ENCODE data around the gene MLKL. TPM values are rescaled to one million over a fixed set of nuclear protein-coding genes. Genes with fewer than 3 reads are reported as not detected.

Gene MLKL
- total and polyA plus RNA-seq, 2 donors from 2014 or later: 7.3 to 19.4 TPM

DNA sequence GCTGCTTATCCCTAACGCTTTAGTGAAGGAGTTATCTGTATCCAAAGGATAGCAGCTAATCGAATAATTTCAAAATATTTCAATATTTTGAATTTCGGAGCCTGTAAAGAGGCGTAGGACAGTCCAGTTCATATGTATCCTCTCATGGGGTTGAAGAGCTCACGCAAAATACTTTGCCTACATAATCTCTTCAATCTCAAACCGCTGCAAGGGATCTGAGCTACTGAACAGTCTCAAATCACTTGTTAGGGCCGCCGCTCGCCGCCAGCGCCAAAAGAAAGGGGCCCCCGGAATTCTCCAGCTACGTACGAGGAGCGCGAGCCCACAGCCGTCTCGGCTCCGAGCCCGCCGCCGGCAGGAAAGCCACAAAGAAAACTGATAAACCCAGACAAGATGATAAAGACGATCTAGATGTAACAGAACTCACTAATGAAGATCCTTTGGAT is 33.4 kb downstream of the MLKL start:
- H3K9me3 ChIP-seq (ENCODE audit: control insufficient read depth in 2 of 3, insufficient read depth in 1 of 3, low read length in 3 of 3): no peaks in the 10 kb centered on the region
- peak overlapping the region; percentile 79 to 91 (median 88) for H3K4me3 ChIP-seq (ENCODE audit: low read length in 3 of 3)
- peak overlapping the region; percentile 57 to 82 (median 65) for H3K9ac ChIP-seq (ENCODE audit: low read length in 3 of 3)
- H3K27ac ChIP-seq (ENCODE audit: low read depth in 2 of 2, low read length in 2 of 2): no peak overlapping the region
- FAIRE-seq: no peak
- intact Hi-C loops (cut with DNase I): no loop called here
- no peaks in the 10 kb centered on the region for H3K4me1 ChIP-seq (ENCODE audit: control insufficient read depth in 2 of 3, insufficient read depth in 2 of 3, low read depth in 1 of 3, low read length in 3 of 3)
- TF ChIP-seq, protein P1, sequence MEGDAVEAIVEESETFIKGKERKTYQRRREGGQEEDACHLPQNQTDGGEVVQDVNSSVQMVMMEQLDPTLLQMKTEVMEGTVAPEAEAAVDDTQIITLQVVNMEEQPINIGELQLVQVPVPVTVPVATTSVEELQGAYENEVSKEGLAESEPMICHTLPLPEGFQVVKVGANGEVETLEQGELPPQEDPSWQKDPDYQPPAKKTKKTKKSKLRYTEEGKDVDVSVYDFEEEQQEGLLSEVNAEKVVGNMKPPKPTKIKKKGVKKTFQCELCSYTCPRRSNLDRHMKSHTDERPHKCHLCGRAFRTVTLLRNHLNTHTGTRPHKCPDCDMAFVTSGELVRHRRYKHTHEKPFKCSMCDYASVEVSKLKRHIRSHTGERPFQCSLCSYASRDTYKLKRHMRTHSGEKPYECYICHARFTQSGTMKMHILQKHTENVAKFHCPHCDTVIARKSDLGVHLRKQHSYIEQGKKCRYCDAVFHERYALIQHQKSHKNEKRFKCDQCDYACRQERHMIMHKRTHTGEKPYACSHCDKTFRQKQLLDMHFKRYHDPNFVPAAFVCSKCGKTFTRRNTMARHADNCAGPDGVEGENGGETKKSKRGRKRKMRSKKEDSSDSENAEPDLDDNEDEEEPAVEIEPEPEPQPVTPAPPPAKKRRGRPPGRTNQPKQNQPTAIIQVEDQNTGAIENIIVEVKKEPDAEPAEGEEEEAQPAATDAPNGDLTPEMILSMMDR (IDR thresholded peaks at IDR 0.05; ENCODE audit: borderline replicate concordance, extremely low read depth, insufficient read depth): no peak
- peaks cover 0 to 13% (median 10%) of the 10 kb centered on the region in 3 donors for H3K36me3 ChIP-seq (ENCODE audit: control insufficient read depth in 2 of 3, insufficient read depth in 3 of 3, low read length in 3 of 3)
- no peaks in the 10 kb centered on the region for H3K27me3 ChIP-seq (ENCODE audit: control insufficient read depth, insufficient read depth, low read length)
- peak; percentile 27 to 75 (median 57) for DNase-seq

DNA sequence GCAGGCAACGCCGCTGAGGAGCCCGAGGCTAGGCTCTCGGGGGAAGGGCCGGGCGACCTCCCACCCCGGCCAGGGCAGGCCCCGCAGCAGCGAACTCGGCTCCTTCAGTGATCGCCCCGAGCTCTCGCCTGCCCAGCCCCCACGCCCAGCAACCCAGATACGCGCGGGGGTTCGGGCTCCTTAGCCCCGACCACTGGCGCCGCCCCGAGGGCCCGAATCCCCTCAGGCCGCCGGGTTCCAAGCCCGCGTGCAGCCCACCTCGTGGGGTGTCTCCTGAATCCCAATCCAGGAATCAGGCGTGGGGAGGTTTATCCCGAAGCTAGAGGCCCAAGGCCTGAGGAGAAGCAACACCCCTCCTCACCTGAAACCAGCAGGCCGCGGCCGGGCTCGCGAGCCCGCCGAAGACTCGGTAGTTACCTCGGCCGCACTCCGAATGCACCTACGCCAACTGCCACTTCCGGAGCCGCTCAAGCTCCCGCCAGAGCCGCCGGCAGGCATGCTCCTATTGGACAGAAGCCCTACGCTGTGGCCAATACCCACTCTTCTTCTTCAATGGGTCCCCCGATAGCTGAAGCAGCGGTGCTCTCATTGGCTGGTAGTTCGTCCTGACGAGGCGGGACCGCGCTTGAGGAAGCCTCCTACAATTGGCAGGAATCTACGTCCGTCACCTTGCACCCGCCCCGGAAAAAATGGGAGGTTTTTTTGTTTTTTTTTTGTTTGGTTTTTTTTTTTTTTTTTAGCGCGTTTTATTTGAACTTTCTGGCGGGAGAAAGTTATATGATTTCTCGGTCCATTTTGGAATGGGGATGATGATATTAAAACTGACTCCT is 34.0 kb downstream of the MLKL start, which contains the start of gene RFWD3:
RFWD3 (minus strand) TSS at position 453 of the 830 bp plus-strand sequence. CDS start 5,428 bp downstream, outside the sequence.
- Histone ChIP-seq H3K9me3 (ENCODE audit: control insufficient read depth in 2 of 3, insufficient read depth in 1 of 3, low read length in 3 of 3) (no peaks in the 10 kb centered on the region), H3K4me3 (ENCODE audit: low read length in 3 of 3) (peak within 1 kb of the TSS; percentile 88 to 91 (median 89)), H3K4me1 (ENCODE audit: control insufficient read depth in 2 of 3, insufficient read depth in 2 of 3, low read depth in 1 of 3, low read length in 3 of 3) (no peaks in the 10 kb centered on the region), H3K27ac (ENCODE audit: low read depth in 2 of 2, low read length in 2 of 2) (peak within 1 kb of the TSS in 1 of 2 donors; percentile 43), H3K36me3 (ENCODE audit: control insufficient read depth in 2 of 3, insufficient read depth in 3 of 3, low read length in 3 of 3) (peaks cover 0 to 13% (median 10%) of the 10 kb centered on the region in 3 donors), H3K9ac (ENCODE audit: low read length in 3 of 3) (peak within 1 kb of the TSS; percentile 77 to 85 (median 82)), H3K27me3 (ENCODE audit: control insufficient read depth, insufficient read depth, low read length) (no peaks in the 10 kb centered on the region)
- intact Hi-C loops (cut with DNase I): no loop called here
- DNase-seq: peak; percentile 98 to 99 (median 98)
- TF ChIP-seq, protein P1 (IDR thresholded peaks at IDR 0.05; ENCODE audit: borderline replicate concordance, extremely low read depth, insufficient read depth): no peak
- peak; percentile 99 for FAIRE-seq

DNA sequence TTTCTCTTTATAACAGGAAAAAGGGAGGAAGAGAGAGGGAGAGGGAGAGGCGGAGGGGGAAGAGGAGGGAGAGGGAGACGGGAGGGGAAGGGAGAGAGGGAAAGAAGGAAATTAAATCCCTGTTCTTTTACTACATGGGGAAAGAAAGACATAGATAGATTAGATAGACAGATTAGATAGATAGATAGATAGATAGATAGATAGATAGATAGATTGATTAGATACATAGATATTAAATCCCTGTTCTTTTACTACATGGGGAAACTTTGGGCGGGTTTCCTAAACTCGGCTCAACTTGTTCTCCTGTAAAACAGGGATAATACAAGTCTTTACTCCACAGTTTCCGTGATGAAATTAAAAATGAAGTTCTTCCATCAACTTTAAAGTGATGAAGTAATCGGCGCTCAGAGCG is 34.6 kb downstream of the MLKL start:
- intact Hi-C loops (cut with DNase I): no loop called here
- Histone ChIP-seq H3K4me1 (ENCODE audit: control insufficient read depth in 2 of 3, insufficient read depth in 2 of 3, low read depth in 1 of 3, low read length in 3 of 3) (no peaks in the 10 kb centered on the region), H3K36me3 (ENCODE audit: control insufficient read depth in 2 of 3, insufficient read depth in 3 of 3, low read length in 3 of 3) (peaks cover under 1 to 13% (median 11%) of the 10 kb centered on the region in 3 donors), H3K9ac (ENCODE audit: low read length in 3 of 3) (peak overlapping the region; percentile 27 to 85 (median 77)), H3K27me3 (ENCODE audit: control insufficient read depth, insufficient read depth, low read length) (no peaks in the 10 kb centered on the region), H3K27ac (ENCODE audit: low read depth in 2 of 2, low read length in 2 of 2) (peak overlapping the region in 1 of 2 donors; percentile 43), H3K4me3 (ENCODE audit: low read length in 3 of 3) (peak overlapping the region; percentile 88 to 91 (median 89)), H3K9me3 (ENCODE audit: control insufficient read depth in 2 of 3, insufficient read depth in 1 of 3, low read length in 3 of 3) (no peaks in the 10 kb centered on the region)
- no peak for DNase-seq
- FAIRE-seq: no peak
- TF ChIP-seq, protein P1 (IDR thresholded peaks at IDR 0.05; ENCODE audit: borderline replicate concordance, extremely low read depth, insufficient read depth): no peak
